MCF 10A (cell line): ENCODE measurements around the gene FOXI1. TPM values are rescaled to one million over a fixed set of nuclear protein-coding genes. Genes with fewer than 3 reads are reported as not detected.

Experiments
- BruUV-seq: library from RNA; stranded (reverse); fragments of 400-500 nt; replicated peaks from 2 replicates; lab custom pipeline; 2021; lab: Mats Ljungman, UMichigan
- CTCF ChIA-PET: fragments of 300-600 bp; sonication (Branson Sonifier 250); formaldehyde crosslinking; extraction: SDS; loops from one replicate; lab custom pipeline; 2021; ENCODE audit warnings: antibody characterized with exemption, inconsistent platforms; lab: Yijun Ruan, JAX
- POLR2A ChIA-PET: fragments of 300-600, 350-650 bp; sonication (Branson Sonifier 250); formaldehyde crosslinking; extraction: SDS; loops from one replicate; lab custom pipeline; 2020; ENCODE audit warnings: antibody characterized with exemption, inconsistent platforms; lab: Yijun Ruan, JAX
- DNase-seq: peaks from one replicate; pipeline ENCODE4 v3.0.0-alpha.2; 2018; ENCODE audit not compliant: unreplicated experiment
- H3K27ac Mint-ChIP-seq: one replicate; pipeline ENCODE4 v1.8.0; 2022; ENCODE audit warnings: mild to moderate bottlenecking, low read depth, mixed read lengths; ENCODE audit not compliant: unreplicated experiment
- H3K27me3 Mint-ChIP-seq: one replicate; pipeline ENCODE4 v1.8.0; 2022; ENCODE audit warnings: mixed read lengths; ENCODE audit not compliant: insufficient read depth, unreplicated experiment
- H3K36me3 Mint-ChIP-seq: one replicate; pipeline ENCODE4 v1.8.0; 2022; ENCODE audit warnings: mild to moderate bottlenecking, moderate library complexity, mixed read lengths; ENCODE audit not compliant: insufficient read depth, unreplicated experiment
- H3K4me1 Mint-ChIP-seq: one replicate; pipeline ENCODE4 v1.8.0; 2022; ENCODE audit warnings: mixed read lengths; ENCODE audit not compliant: insufficient read depth, unreplicated experiment
- H3K4me3 Mint-ChIP-seq: one replicate; pipeline ENCODE4 v1.8.0; 2022; ENCODE audit warnings: mild to moderate bottlenecking, moderate library complexity, mixed read lengths; ENCODE audit not compliant: unreplicated experiment
- H3K9me3 Mint-ChIP-seq: one replicate; pipeline ENCODE4 v1.8.0; 2022; ENCODE audit warnings: mixed read lengths; ENCODE audit not compliant: unreplicated experiment
- CTCF ChIP-seq: fragments of 200-600 bp; IDR thresholded peaks from one replicate; pipeline ENCODE4 v1.8.0; 2022; ENCODE audit warnings: antibody characterized with exemption, mild to moderate bottlenecking; ENCODE audit not compliant: unreplicated experiment
- intact Hi-C: fragments of 100-400 bp; cut with micrococcal nuclease; formaldehyde crosslinking; loops from 2 replicates; pipeline ENCODE4 v1.14.1; 2022
- total RNA-seq: library from RNA; stranded (reverse); gene quantifications from 2 replicates; pipeline ENCODE4 v1.2.3, GENCODE V29; 2022

The FOXI1 gene
- total RNA-seq, 1 experiment from 2014 or later = not detected

DNA sequence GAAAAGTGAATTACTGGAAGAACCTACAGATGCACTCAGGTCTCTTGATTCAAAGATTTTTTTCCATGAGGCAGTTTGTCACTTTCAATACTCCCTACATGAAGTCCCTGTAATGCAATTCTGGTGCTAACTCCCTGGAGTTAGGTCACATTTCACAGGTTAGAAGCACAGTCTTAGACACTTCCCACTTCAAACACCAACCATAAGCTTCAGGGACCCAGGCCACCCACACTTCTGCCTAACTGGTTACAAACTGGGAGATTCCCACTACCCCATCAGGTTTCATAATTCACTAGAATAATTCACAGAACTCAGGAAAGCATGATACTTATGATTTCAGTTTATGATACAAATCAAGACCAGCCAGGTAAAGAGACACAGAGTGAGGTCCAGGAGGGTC lies 29.0 kb upstream of the FOXI1 start:
- no peaks in the 10 kb centered on the region for H3K36me3 Mint-ChIP-seq
- peaks cover 18% of the 10 kb centered on the region for H3K27me3 Mint-ChIP-seq
- no peaks in the 10 kb centered on the region for H3K9me3 Mint-ChIP-seq
- no peak overlapping the region for H3K4me3 Mint-ChIP-seq
- ChIA-PET CTCF (interaction anchor here (0.7 to 0.9 kb wide), 2 partner anchors 18 to 367 kb away, joined by 3 read pairs; no protein-coding TSS in a partner anchor), POLR2A (no interaction called here)
- no TSS peak for BruUV-seq
- TF ChIP-seq CTCF = no peak
- DNase-seq = no peak
- intact Hi-C loops = no loop called here
- no peak overlapping the region for H3K27ac Mint-ChIP-seq
- no peaks in the 10 kb centered on the region for H3K4me1 Mint-ChIP-seq

DNA sequence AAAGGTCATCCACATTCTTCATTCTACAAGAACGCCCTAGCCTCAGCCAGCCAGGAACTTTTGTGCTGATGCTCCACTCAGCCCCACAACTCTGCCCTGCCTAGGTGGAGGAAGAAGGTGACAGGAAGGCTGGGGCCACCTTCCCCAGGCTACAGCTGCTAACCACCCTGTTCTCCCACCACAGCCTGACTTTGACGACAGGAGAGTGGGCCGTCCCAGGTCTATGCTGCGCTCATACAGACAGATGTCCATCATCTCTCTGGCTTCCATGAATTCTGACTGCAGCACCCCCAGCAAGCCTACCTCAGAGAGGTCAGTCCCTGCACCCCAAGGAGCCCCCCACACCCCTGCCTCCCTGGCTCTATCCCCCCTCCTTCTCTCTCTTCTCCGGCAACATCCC lies 28.2 kb upstream of the FOXI1 start:
- H3K27me3 Mint-ChIP-seq = peaks cover 18% of the 10 kb centered on the region
- H3K9me3 Mint-ChIP-seq = no peaks in the 10 kb centered on the region
- H3K4me3 Mint-ChIP-seq = no peak overlapping the region
- TF ChIP-seq CTCF = no peak
- H3K36me3 Mint-ChIP-seq = no peaks in the 10 kb centered on the region
- CTCF ChIA-PET = interaction anchor here (0.6 to 1.2 kb wide), 6 partner anchors 10 to 1371 kb away, joined by 3 to 5 read pairs (median 3); no protein-coding TSS in a partner anchor
- intact Hi-C loops = no loop called here
- no peak overlapping the region for H3K27ac Mint-ChIP-seq
- POLR2A ChIA-PET = interaction anchor here (0.6 kb wide), 1 partner anchor 11 kb away, joined by 3 read pairs; no protein-coding TSS in a partner anchor
- DNase-seq = no peak
- H3K4me1 Mint-ChIP-seq = no peaks in the 10 kb centered on the region
- no TSS peak for BruUV-seq

GRCh38 chr5:170078458-170078857 lies 27.2 kb upstream of the FOXI1 start:
- no peaks in the 10 kb centered on the region for H3K4me1 Mint-ChIP-seq
- no peak overlapping the region for H3K4me3 Mint-ChIP-seq
- ChIA-PET POLR2A (no interaction called here), CTCF (interaction anchor here (0.5 to 8.0 kb wide), 6 partner anchors 7 to 375 kb away, joined by 3 to 46 read pairs (median 3); no protein-coding TSS in a partner anchor)
- H3K9me3 Mint-ChIP-seq = no peaks in the 10 kb centered on the region
- peaks cover 14% of the 10 kb centered on the region for H3K27me3 Mint-ChIP-seq
- no peak for DNase-seq
- intact Hi-C loops = no loop called here
- TF ChIP-seq CTCF = no peak
- no TSS peak for BruUV-seq
- H3K27ac Mint-ChIP-seq = no peak overlapping the region
- H3K36me3 Mint-ChIP-seq = no peaks in the 10 kb centered on the region

GRCh38 chr5:170078931-170079330 lies 26.8 kb upstream of the FOXI1 start:
- H3K4me3 Mint-ChIP-seq = no peak overlapping the region
- TF ChIP-seq CTCF = no peak
- BruUV-seq = no TSS peak
- no peak for DNase-seq
- no peaks in the 10 kb centered on the region for H3K36me3 Mint-ChIP-seq
- no peak overlapping the region for H3K27ac Mint-ChIP-seq
- ChIA-PET POLR2A (no interaction called here), CTCF (interaction anchor here (0.5 to 8.0 kb wide), 6 partner anchors 8 to 137 kb away, joined by 3 to 46 read pairs (median 3); no protein-coding TSS in a partner anchor)
- no peaks in the 10 kb centered on the region for H3K4me1 Mint-ChIP-seq
- no peaks in the 10 kb centered on the region for H3K9me3 Mint-ChIP-seq
- peaks cover 9% of the 10 kb centered on the region for H3K27me3 Mint-ChIP-seq
- intact Hi-C loops = no loop called here
